Thyroid gland (tissue), 4 donors: Measurements from ENCODE around the gene CNTN5. TPM values are rescaled to one million over a fixed set of nuclear protein-coding genes. Genes with fewer than 3 reads are reported as not detected.

Experiments used
- DNase-seq, 2 donors: peaks; one replicate each; pipeline ENCODE4 v3.0.0-alpha.2; 2019
- H3K27ac ChIP-seq, 3 donors: fragments of 200-600 bp; sonication (generic); 1 replicate in 2 of 3; 2 replicates in 1 of 3; pipeline ENCODE4 v1.5.1; 2016 to 2019; ENCODE audit warnings: mild to moderate bottlenecking in 1 of 3, moderate library complexity in 1 of 3
- H3K27me3 ChIP-seq: fragments of 200-600 bp; sonication (generic); one replicate; pipeline ENCODE4 v1.5.1; 2019
- H3K36me3 ChIP-seq, 2 donors: fragments of 200-600 bp; sonication (generic); one replicate each; pipeline ENCODE4 v1.5.1; 2016 to 2019
- H3K4me1 ChIP-seq, 2 donors: fragments of 200-600 bp; sonication (generic); one replicate each; pipeline ENCODE4 v1.5.1; 2017 to 2019
- H3K4me3 ChIP-seq, 3 donors: fragments of 200-600 bp; sonication (generic); replicated peaks in 1 of 3; 1 replicate in 2 of 3; 2 replicates in 1 of 3; pipeline ENCODE4 v1.5.1; 2016; ENCODE audit warnings: mild to moderate bottlenecking in 1 of 3
- H3K9me3 ChIP-seq: fragments of 200-600 bp; sonication (generic); one replicate; pipeline ENCODE4 v1.5.1; 2017
- POLR2A ChIP-seq, 2 donors: fragments of 450-650 bp; IDR thresholded peaks; one replicate each; pipeline ENCODE4 v1.6.1; 2017; ENCODE audit warnings: antibody characterized with exemption in 2 of 2, mild to moderate bottlenecking in 2 of 2, moderate library complexity in 1 of 2
- WGBS, 2 donors: methylation state at CpG; one replicate each; pipeline ENCODE4 v1.1.5; 2017; 5-methylcytosine and 5-hydroxymethylcytosine counted together
- intact Hi-C: fragments of 100-400 bp; cut with DNase I; formaldehyde crosslinking; loops from one replicate; pipeline ENCODE4 v1.15.1; 2023
- total RNA-seq, 4 donors: library from RNA; depleted of rRNA; stranded (reverse); fragments of >200 nt; gene quantifications; one replicate each; pipeline ENCODE4 v1.2.3, GENCODE V29; 2016
- TF ChIP-seq, protein P1 (sequence below), 6 experiments: fragments of 200-600 bp in 3 of 6; fragments of 450-650 bp in 3 of 6; sonication (generic) in 3 of 6; IDR thresholded peaks; one replicate each; pipeline ENCODE4 v1.5.1; 2016 to 2019; ENCODE audit warnings: antibody characterized with exemption in 6 of 6, mild to moderate bottlenecking in 2 of 6, inconsistent platforms in 1 of 6, moderate library complexity in 1 of 6

The CNTN5 gene
- total RNA-seq, 4 donors from 2014 or later, result 1.9 to 14.3 (median 12.0) TPM

DNA sequence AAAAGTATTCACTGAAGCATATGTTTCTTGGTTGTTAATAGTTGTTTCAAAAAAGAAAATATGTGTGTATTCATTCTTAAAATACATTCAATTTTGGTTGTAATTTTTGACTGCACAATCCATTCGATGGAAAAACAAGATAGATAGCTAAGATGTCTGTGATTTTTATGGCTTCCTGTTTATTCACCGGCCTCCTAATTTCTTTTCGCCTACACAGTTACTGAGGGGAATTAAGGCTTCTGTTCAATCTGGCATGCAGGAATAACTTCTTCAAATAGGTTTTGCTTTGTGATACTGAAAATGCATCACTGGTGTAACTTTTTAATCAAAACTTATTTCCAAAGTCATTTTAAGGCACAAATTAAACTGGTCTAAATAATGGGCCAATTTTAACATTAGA, 1375.5 kb downstream of the CNTN5 start:
- Histone ChIP-seq H3K27me3 (no peaks in the 10 kb centered on the region), H3K4me1 (no peaks in the 10 kb centered on the region), H3K4me3 (no peak overlapping the region), H3K9me3 (no peaks in the 10 kb centered on the region), H3K27ac (no peak overlapping the region), H3K36me3 (no peaks in the 10 kb centered on the region)
- no peak for DNase-seq
- TF ChIP-seq, protein P1, sequence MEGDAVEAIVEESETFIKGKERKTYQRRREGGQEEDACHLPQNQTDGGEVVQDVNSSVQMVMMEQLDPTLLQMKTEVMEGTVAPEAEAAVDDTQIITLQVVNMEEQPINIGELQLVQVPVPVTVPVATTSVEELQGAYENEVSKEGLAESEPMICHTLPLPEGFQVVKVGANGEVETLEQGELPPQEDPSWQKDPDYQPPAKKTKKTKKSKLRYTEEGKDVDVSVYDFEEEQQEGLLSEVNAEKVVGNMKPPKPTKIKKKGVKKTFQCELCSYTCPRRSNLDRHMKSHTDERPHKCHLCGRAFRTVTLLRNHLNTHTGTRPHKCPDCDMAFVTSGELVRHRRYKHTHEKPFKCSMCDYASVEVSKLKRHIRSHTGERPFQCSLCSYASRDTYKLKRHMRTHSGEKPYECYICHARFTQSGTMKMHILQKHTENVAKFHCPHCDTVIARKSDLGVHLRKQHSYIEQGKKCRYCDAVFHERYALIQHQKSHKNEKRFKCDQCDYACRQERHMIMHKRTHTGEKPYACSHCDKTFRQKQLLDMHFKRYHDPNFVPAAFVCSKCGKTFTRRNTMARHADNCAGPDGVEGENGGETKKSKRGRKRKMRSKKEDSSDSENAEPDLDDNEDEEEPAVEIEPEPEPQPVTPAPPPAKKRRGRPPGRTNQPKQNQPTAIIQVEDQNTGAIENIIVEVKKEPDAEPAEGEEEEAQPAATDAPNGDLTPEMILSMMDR (IDR thresholded peaks at IDR 0.05), result no peak
- no peak for TF ChIP-seq POLR2A (IDR thresholded peaks at IDR 0.05)
- 65 to 70% methylated on average over 3 of the region's 3 CpGs for whole genome bisulfite sequencing, 2 donors
- intact Hi-C loops, result no loop called here

DNA sequence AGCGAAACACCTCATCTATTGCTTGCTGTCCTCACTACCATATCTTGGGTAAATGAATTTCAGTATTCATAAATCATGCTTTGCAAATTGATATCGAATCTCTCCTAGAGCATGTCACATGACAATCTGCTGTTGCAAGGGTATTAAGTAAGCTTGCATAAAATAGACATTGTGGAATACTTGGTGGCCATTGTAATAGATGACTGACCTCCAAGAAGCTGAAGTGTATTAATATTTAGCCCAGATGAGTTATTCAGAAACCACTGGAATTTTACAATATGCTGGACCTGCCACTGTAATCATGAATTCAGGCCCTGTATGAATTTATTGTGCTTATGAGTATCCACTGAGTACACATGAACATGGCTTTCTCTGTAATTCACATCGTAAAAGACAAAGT, 1376.7 kb downstream of the CNTN5 start:
- intact Hi-C loops, result no loop called here
- no peak for TF ChIP-seq POLR2A (IDR thresholded peaks at IDR 0.05)
- TF ChIP-seq, protein P1 (IDR thresholded peaks at IDR 0.05), result no peak
- H3K27ac ChIP-seq, result no peak overlapping the region
- DNase-seq, result no peak
- H3K27me3 ChIP-seq, result no peaks in the 10 kb centered on the region
- WGBS, 2 donors, result 89 to 95% methylated on average over 3 of the region's 3 CpGs
- no peaks in the 10 kb centered on the region for H3K4me1 ChIP-seq
- no peak overlapping the region for H3K4me3 ChIP-seq
- H3K36me3 ChIP-seq, result no peaks in the 10 kb centered on the region
- no peaks in the 10 kb centered on the region for H3K9me3 ChIP-seq

DNA sequence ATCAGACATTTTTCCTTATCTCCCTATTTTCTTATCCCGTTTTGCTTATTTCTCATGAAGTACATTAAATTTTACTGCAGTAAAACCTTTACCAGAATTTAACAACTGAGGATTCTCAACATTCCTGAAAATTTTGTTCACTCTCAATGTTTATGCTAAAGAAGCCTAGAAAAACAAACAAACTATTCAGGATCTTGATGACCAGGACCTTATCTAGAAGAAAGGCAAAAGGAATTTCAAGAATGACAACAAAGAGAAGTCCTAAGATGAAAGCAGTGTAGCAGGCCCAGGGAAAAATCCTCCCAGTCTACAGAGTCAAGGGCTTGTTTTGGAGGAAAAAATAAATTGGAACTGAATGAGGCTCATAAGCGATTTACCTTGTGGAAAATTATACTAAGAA, 1383.1 kb downstream of the CNTN5 start:
- peaks cover 16 to 18% of the 10 kb centered on the region in 2 donors for H3K4me1 ChIP-seq
- DNase-seq, result peak; percentile 6 to 15
- 12 to 13% methylated on average over 2 of the region's 2 CpGs for WGBS, 2 donors
- no peaks in the 10 kb centered on the region for H3K36me3 ChIP-seq
- H3K4me3 ChIP-seq, result no peak overlapping the region
- H3K27ac ChIP-seq, result peak overlapping the region; percentile 38 to 69 (median 58)
- H3K9me3 ChIP-seq, result no peaks in the 10 kb centered on the region
- intact Hi-C loops, result no loop called here
- no peak for TF ChIP-seq POLR2A (IDR thresholded peaks at IDR 0.05)
- TF ChIP-seq, protein P1 (IDR thresholded peaks at IDR 0.05), result no peak
- no peaks in the 10 kb centered on the region for H3K27me3 ChIP-seq

DNA sequence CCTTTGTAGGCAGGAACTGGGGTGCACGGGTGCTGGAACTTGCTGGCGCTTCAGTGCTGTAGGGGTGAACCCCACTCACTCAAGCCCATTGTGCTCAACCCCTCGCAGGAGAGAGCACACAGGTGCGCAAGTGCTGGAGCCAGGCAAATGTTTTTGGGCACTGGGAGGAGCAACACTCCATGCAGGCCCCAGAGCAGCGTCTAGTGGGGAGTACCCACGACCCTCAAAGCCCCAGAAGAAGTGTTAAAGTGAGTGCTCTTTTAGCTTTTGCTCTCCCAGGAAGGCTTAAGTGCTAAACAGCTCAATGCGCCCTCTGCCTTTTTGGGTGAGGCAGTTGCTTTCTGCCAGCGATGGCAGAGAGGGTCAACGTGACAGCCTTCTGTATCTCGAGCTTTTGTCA, 1384.2 kb downstream of the CNTN5 start:
- no peak for TF ChIP-seq POLR2A (IDR thresholded peaks at IDR 0.05)
- TF ChIP-seq, protein P1 (IDR thresholded peaks at IDR 0.05), result no peak
- DNase-seq, result no peak
- Histone ChIP-seq H3K27ac (peak overlapping the region in 1 of 3 donors; percentile 69), H3K9me3 (no peaks in the 10 kb centered on the region), H3K36me3 (no peaks in the 10 kb centered on the region), H3K4me3 (no peak overlapping the region), H3K4me1 (peaks cover 16 to 18% of the 10 kb centered on the region in 2 donors), H3K27me3 (no peaks in the 10 kb centered on the region)
- intact Hi-C loops, result no loop called here
- WGBS, 2 donors, result 73 to 87% methylated on average over 10 of the region's 10 CpGs
